Sigmoid colon (tissue), 7 donors: Measurements from ENCODE around the gene CERS6. TPM values are rescaled to one million over a fixed set of nuclear protein-coding genes. Genes with fewer than 3 reads are reported as not detected.

Experiments used
- DNase-seq: peaks from one replicate; pipeline ENCODE4 v3.0.0-alpha.2; 2019
- H3K27ac ChIP-seq, 4 donors: fragments of 200-600 bp; sonication (generic); one replicate each; pipeline ENCODE4 v1.5.1; 2016 to 2019; ENCODE audit warnings: mild to moderate bottlenecking in 1 of 4
- H3K27me3 ChIP-seq, 3 donors: fragments of 200-600 bp; sonication (generic); one replicate each; pipeline ENCODE4 v1.5.1; 2019; ENCODE audit warnings: mild to moderate bottlenecking in 1 of 3
- H3K36me3 ChIP-seq, 4 donors: fragments of 200-600 bp; sonication (generic); one replicate each; pipeline ENCODE4 v1.5.1; 2016 to 2019
- H3K4me1 ChIP-seq, 4 donors: fragments of 200-600 bp; sonication (generic); one replicate each; pipeline ENCODE4 v1.5.1; 2017 to 2019
- H3K4me3 ChIP-seq, 4 donors: fragments of 200-600 bp; sonication (generic); one replicate each; pipeline ENCODE4 v1.5.1; 2017 to 2019; ENCODE audit warnings: mild to moderate bottlenecking in 2 of 4, moderate library complexity in 1 of 4
- H3K9me3 ChIP-seq, 4 donors: fragments of 200-600 bp in 3 of 4; sonication (generic) in 3 of 4; one replicate each; pipeline versions ENCODE4 v1.5.1 to v1.6.1; 2013 to 2019
- CTCF ChIP-seq, 4 experiments: fragments of 450-650 bp in 3 of 4; fragments of 200-600 bp in 1 of 4; IDR thresholded peaks; one replicate each; pipeline ENCODE4 v1.5.1; 2016 to 2019; ENCODE audit warnings: antibody characterized with exemption in 4 of 4, mild to moderate bottlenecking in 3 of 4, moderate library complexity in 2 of 4
- EP300 ChIP-seq, 4 donors: sonication (generic); formaldehyde crosslinking; IDR thresholded peaks; one replicate each; pipeline ENCODE4 v1.6.1; 2017; ENCODE audit warnings: antibody characterized with exemption in 4 of 4
- POLR2A ChIP-seq, 2 donors: fragments of 450-650 bp; IDR thresholded peaks; one replicate each; pipeline ENCODE4 v1.6.1; 2016; ENCODE audit warnings: antibody characterized with exemption in 2 of 2, mild to moderate bottlenecking in 2 of 2, moderate library complexity in 2 of 2
- POLR2AphosphoS5 ChIP-seq, 4 donors: sonication (generic); formaldehyde crosslinking; IDR thresholded peaks; one replicate each; pipeline ENCODE4 v1.6.1; 2017; ENCODE audit warnings: antibody characterized with exemption in 4 of 4
- WGBS, 2 donors: extraction: QIAGEN DNeasy Blood & Tissue Kit; methylation state at CpG; one replicate each; pipeline ENCODE4 v1.1.7; 2013; 5-methylcytosine and 5-hydroxymethylcytosine counted together
- intact Hi-C: fragments of 100-400 bp; cut with DNase I; formaldehyde crosslinking; loops from one replicate; pipeline ENCODE4 v1.15.1; 2023
- polyA plus RNA-seq, 3 donors: library from polyadenylated mRNA; stranded (reverse); fragments of 200-250 nt; gene quantifications; one replicate each; pipeline ENCODE4 v1.2.3, GENCODE V29; 2013
- total RNA-seq, 4 donors: library from RNA; depleted of rRNA; stranded (reverse); fragments of >200 nt; gene quantifications; one replicate each; pipeline ENCODE4 v1.1.0, GENCODE V29; 2016
- donor health status: healthy with polysubstance abuse.
- donor health status: Bipolar disorder and iron deficiency.
- donor health status: healthy.

CERS6 gene
- total and polyA plus RNA-seq, 7 donors, result 4.4 to 21.0 (median 11.2) TPM

- H3K36me3 ChIP-seq, result no peaks in the 10 kb centered on the region
- intact Hi-C loops, result no loop called here
- no peak overlapping the region for H3K27ac ChIP-seq
- no peaks in the 10 kb centered on the region for H3K27me3 ChIP-seq
- H3K4me1 ChIP-seq, result peaks cover 0 to 16% (median 14%) of the 10 kb centered on the region in 4 donors
- no peak for DNase-seq
- TF ChIP-seq CTCF (IDR thresholded peaks at IDR 0.05), result no peak
- TF ChIP-seq POLR2AphosphoS5 (IDR thresholded peaks at IDR 0.05), result no peak
- no peak for TF ChIP-seq POLR2A (IDR thresholded peaks at IDR 0.05)
- TF ChIP-seq EP300 (IDR thresholded peaks at IDR 0.05), result no peak
- no peak overlapping the region for H3K4me3 ChIP-seq
- 93 to 94% methylated on average over 2 of the region's 2 CpGs for WGBS, 2 donors
- H3K9me3 ChIP-seq, result peaks cover 0 to 11% (median 1%) of the 10 kb centered on the region in 4 donors
Measured at GRCh38 chr2:168607992-168608391, 151.9 kb downstream of the CERS6 start.

GRCh38 chr2:168608796-168609195, 152.7 kb downstream of the CERS6 start:
- Histone ChIP-seq H3K36me3 (no peaks in the 10 kb centered on the region), H3K27ac (no peak overlapping the region), H3K4me1 (peaks cover 0 to 16% (median 14%) of the 10 kb centered on the region in 4 donors), H3K27me3 (no peaks in the 10 kb centered on the region), H3K9me3 (peaks cover 0 to 11% (median 1%) of the 10 kb centered on the region in 4 donors), H3K4me3 (no peak overlapping the region)
- DNase-seq, result no peak
- intact Hi-C loops, result no loop called here
- TF ChIP-seq POLR2AphosphoS5 (IDR thresholded peaks at IDR 0.05) (no peak), CTCF (IDR thresholded peaks at IDR 0.05) (no peak), POLR2A (IDR thresholded peaks at IDR 0.05) (no peak), EP300 (IDR thresholded peaks at IDR 0.05) (no peak)

- H3K4me1 ChIP-seq, result peaks cover 0 to 16% (median 14%) of the 10 kb centered on the region in 4 donors
- no peaks in the 10 kb centered on the region for H3K9me3 ChIP-seq
- peak overlapping the region in 2 of 4 donors; percentile 2 to 32 for H3K27ac ChIP-seq
- intact Hi-C loops, result no loop called here
- no peak overlapping the region for H3K4me3 ChIP-seq
- no peaks in the 10 kb centered on the region for H3K36me3 ChIP-seq
- DNase-seq, result no peak
- H3K27me3 ChIP-seq, result no peaks in the 10 kb centered on the region
- TF ChIP-seq CTCF (IDR thresholded peaks at IDR 0.05), result no peak
Measured at GRCh38 chr2:168611091-168611490, 155.0 kb downstream of the CERS6 start.

GRCh38 chr2:168611896-168612650, 156.0 kb downstream of the CERS6 start:
- 56 to 68% methylated on average over 4 of the region's 4 CpGs for WGBS, 2 donors
- Histone ChIP-seq H3K4me1 (peaks cover 0 to 16% (median 14%) of the 10 kb centered on the region in 4 donors), H3K27ac (peak overlapping the region in 3 of 4 donors; percentile 2 to 37 (median 32)), H3K36me3 (no peaks in the 10 kb centered on the region), H3K9me3 (no peaks in the 10 kb centered on the region), H3K27me3 (no peaks in the 10 kb centered on the region), H3K4me3 (no peak overlapping the region)
- intact Hi-C loops, result no loop called here
- DNase-seq, result no peak
- peak in 3 of 4 donors; percentile 40 to 63 (median 60) for TF ChIP-seq POLR2AphosphoS5 (IDR thresholded peaks at IDR 0.05)
- no peak for TF ChIP-seq POLR2A (IDR thresholded peaks at IDR 0.05)
- TF ChIP-seq EP300 (IDR thresholded peaks at IDR 0.05), result peak in 2 of 4 donors; percentile 39 to 77
- no peak for TF ChIP-seq CTCF (IDR thresholded peaks at IDR 0.05)

GRCh38 chr2:168612719-168613118, 156.6 kb downstream of the CERS6 start:
- TF ChIP-seq EP300 (IDR thresholded peaks at IDR 0.05) (no peak), POLR2AphosphoS5 (IDR thresholded peaks at IDR 0.05) (no peak), POLR2A (IDR thresholded peaks at IDR 0.05) (no peak), CTCF (IDR thresholded peaks at IDR 0.05) (no peak)
- DNase-seq, result no peak
- no peaks in the 10 kb centered on the region for H3K9me3 ChIP-seq
- no peak overlapping the region for H3K4me3 ChIP-seq
- no peak overlapping the region for H3K27ac ChIP-seq
- WGBS, 2 donors, result 92 to 97% methylated on average over 2 of the region's 2 CpGs
- no peaks in the 10 kb centered on the region for H3K36me3 ChIP-seq
- peaks cover 0 to 16% (median 14%) of the 10 kb centered on the region in 4 donors for H3K4me1 ChIP-seq
- intact Hi-C loops, result no loop called here
- no peaks in the 10 kb centered on the region for H3K27me3 ChIP-seq
